ENCODE results near the gene DLGAP1.

DLGAP1 gene

GRCh38 chr18:4204438-4204720, 250.7 kb downstream of the DLGAP1 start:
- Histone ChIP-seq H3K4me3 (ENCODE audit: low read depth in 1 of 5, low read length in 5 of 5) (no peak overlapping the region), H3K36me3 (ENCODE audit: control insufficient read depth in 5 of 5, insufficient read depth in 5 of 5, low read length in 5 of 5) (no peaks in the 10 kb centered on the region), H3K27ac (ENCODE audit: low read depth, low read length) (no peak overlapping the region), H3K9me3 (ENCODE audit: control insufficient read depth in 5 of 5, low read length in 5 of 5) (no peaks in the 10 kb centered on the region), H3K4me1 (ENCODE audit: control insufficient read depth in 5 of 5, insufficient read depth in 5 of 5, low read length in 5 of 5) (peaks cover 0 to 3% (median 0%) of the 10 kb centered on the region in 5 donors), H3K27me3 (ENCODE audit: control insufficient read depth in 5 of 5, insufficient read depth in 4 of 5, low read length in 5 of 5) (no peaks in the 10 kb centered on the region), H3K9ac (ENCODE audit: low read length in 5 of 5) (no peak overlapping the region)

- Histone ChIP-seq H3K27ac (ENCODE audit: low read depth, low read length) (no peak overlapping the region), H3K9ac (ENCODE audit: low read length in 5 of 5) (no peak overlapping the region), H3K27me3 (ENCODE audit: control insufficient read depth in 5 of 5, insufficient read depth in 4 of 5, low read length in 5 of 5) (no peaks in the 10 kb centered on the region), H3K36me3 (ENCODE audit: control insufficient read depth in 5 of 5, insufficient read depth in 5 of 5, low read length in 5 of 5) (no peaks in the 10 kb centered on the region), H3K4me3 (ENCODE audit: low read depth in 1 of 5, low read length in 5 of 5) (no peak overlapping the region), H3K9me3 (ENCODE audit: control insufficient read depth in 5 of 5, low read length in 5 of 5) (no peaks in the 10 kb centered on the region), H3K4me1 (ENCODE audit: control insufficient read depth in 5 of 5, insufficient read depth in 5 of 5, low read length in 5 of 5) (peaks cover 0 to 3% (median 0%) of the 10 kb centered on the region in 5 donors)
Observed at GRCh38 chr18:4203568-4204437, 251.3 kb downstream of the DLGAP1 start.

GRCh38 chr18:4200399-4200798, 254.7 kb downstream of the DLGAP1 start:
- no peak overlapping the region for H3K9ac ChIP-seq (ENCODE audit: low read length in 5 of 5)
- H3K27ac ChIP-seq (ENCODE audit: low read depth, low read length): no peak overlapping the region
- no peaks in the 10 kb centered on the region for H3K9me3 ChIP-seq (ENCODE audit: control insufficient read depth in 5 of 5, low read length in 5 of 5)
- H3K36me3 ChIP-seq (ENCODE audit: control insufficient read depth in 5 of 5, insufficient read depth in 5 of 5, low read length in 5 of 5): no peaks in the 10 kb centered on the region
- no peaks in the 10 kb centered on the region for H3K27me3 ChIP-seq (ENCODE audit: control insufficient read depth in 5 of 5, insufficient read depth in 4 of 5, low read length in 5 of 5)
- no peak overlapping the region for H3K4me3 ChIP-seq (ENCODE audit: low read depth in 1 of 5, low read length in 5 of 5)
- peaks cover 0 to 3% (median 0%) of the 10 kb centered on the region in 5 donors for H3K4me1 ChIP-seq (ENCODE audit: control insufficient read depth in 5 of 5, insufficient read depth in 5 of 5, low read length in 5 of 5)

- Histone ChIP-seq H3K4me3 (ENCODE audit: low read depth in 1 of 5, low read length in 5 of 5) (no peak overlapping the region), H3K27ac (ENCODE audit: low read depth, low read length) (no peak overlapping the region), H3K9me3 (ENCODE audit: control insufficient read depth in 5 of 5, low read length in 5 of 5) (no peaks in the 10 kb centered on the region), H3K36me3 (ENCODE audit: control insufficient read depth in 5 of 5, insufficient read depth in 5 of 5, low read length in 5 of 5) (no peaks in the 10 kb centered on the region), H3K27me3 (ENCODE audit: control insufficient read depth in 5 of 5, insufficient read depth in 4 of 5, low read length in 5 of 5) (no peaks in the 10 kb centered on the region), H3K9ac (ENCODE audit: low read length in 5 of 5) (no peak overlapping the region), H3K4me1 (ENCODE audit: control insufficient read depth in 5 of 5, insufficient read depth in 5 of 5, low read length in 5 of 5) (peaks cover 0 to 3% (median 0%) of the 10 kb centered on the region in 5 donors)
Observed at GRCh38 chr18:4198956-4199355, 256.2 kb downstream of the DLGAP1 start.

- H3K27ac ChIP-seq (ENCODE audit: low read depth, low read length): no peak overlapping the region
- H3K9me3 ChIP-seq (ENCODE audit: control insufficient read depth in 5 of 5, low read length in 5 of 5): no peaks in the 10 kb centered on the region
- H3K27me3 ChIP-seq (ENCODE audit: control insufficient read depth in 5 of 5, insufficient read depth in 4 of 5, low read length in 5 of 5): no peaks in the 10 kb centered on the region
- no peaks in the 10 kb centered on the region for H3K4me1 ChIP-seq (ENCODE audit: control insufficient read depth in 5 of 5, insufficient read depth in 5 of 5, low read length in 5 of 5)
- no peak overlapping the region for H3K9ac ChIP-seq (ENCODE audit: low read length in 5 of 5)
- no peak overlapping the region for H3K4me3 ChIP-seq (ENCODE audit: low read depth in 1 of 5, low read length in 5 of 5)
- H3K36me3 ChIP-seq (ENCODE audit: control insufficient read depth in 5 of 5, insufficient read depth in 5 of 5, low read length in 5 of 5): no peaks in the 10 kb centered on the region
Observed at GRCh38 chr18:4196351-4196750, 258.8 kb downstream of the DLGAP1 start.

GRCh38 chr18:4193086-4193485, 262.0 kb downstream of the DLGAP1 start:
- Histone ChIP-seq H3K4me1 (ENCODE audit: control insufficient read depth in 5 of 5, insufficient read depth in 5 of 5, low read length in 5 of 5) (no peaks in the 10 kb centered on the region), H3K9ac (ENCODE audit: low read length in 5 of 5) (no peak overlapping the region), H3K4me3 (ENCODE audit: low read depth in 1 of 5, low read length in 5 of 5) (no peak overlapping the region), H3K27me3 (ENCODE audit: control insufficient read depth in 5 of 5, insufficient read depth in 4 of 5, low read length in 5 of 5) (no peaks in the 10 kb centered on the region), H3K36me3 (ENCODE audit: control insufficient read depth in 5 of 5, insufficient read depth in 5 of 5, low read length in 5 of 5) (no peaks in the 10 kb centered on the region), H3K27ac (ENCODE audit: low read depth, low read length) (no peak overlapping the region), H3K9me3 (ENCODE audit: control insufficient read depth in 5 of 5, low read length in 5 of 5) (no peaks in the 10 kb centered on the region)

GRCh38 chr18:4181882-4182568, 273.1 kb downstream of the DLGAP1 start:
- Histone ChIP-seq H3K4me3 (ENCODE audit: low read depth in 1 of 5, low read length in 5 of 5) (no peak overlapping the region), H3K9ac (ENCODE audit: low read length in 5 of 5) (no peak overlapping the region), H3K4me1 (ENCODE audit: control insufficient read depth in 5 of 5, insufficient read depth in 5 of 5, low read length in 5 of 5) (no peaks in the 10 kb centered on the region), H3K9me3 (ENCODE audit: control insufficient read depth in 5 of 5, low read length in 5 of 5) (peaks cover 0 to 5% (median 0%) of the 10 kb centered on the region in 5 donors), H3K27me3 (ENCODE audit: control insufficient read depth in 5 of 5, insufficient read depth in 4 of 5, low read length in 5 of 5) (no peaks in the 10 kb centered on the region), H3K27ac (ENCODE audit: low read depth, low read length) (no peak overlapping the region), H3K36me3 (ENCODE audit: control insufficient read depth in 5 of 5, insufficient read depth in 5 of 5, low read length in 5 of 5) (no peaks in the 10 kb centered on the region)

GRCh38 chr18:4181086-4181485, 274.0 kb downstream of the DLGAP1 start:
- Histone ChIP-seq H3K36me3 (ENCODE audit: control insufficient read depth in 5 of 5, insufficient read depth in 5 of 5, low read length in 5 of 5) (no peaks in the 10 kb centered on the region), H3K9me3 (ENCODE audit: control insufficient read depth in 5 of 5, low read length in 5 of 5) (peaks cover 0 to 5% (median 0%) of the 10 kb centered on the region in 5 donors), H3K27ac (ENCODE audit: low read depth, low read length) (no peak overlapping the region), H3K4me1 (ENCODE audit: control insufficient read depth in 5 of 5, insufficient read depth in 5 of 5, low read length in 5 of 5) (no peaks in the 10 kb centered on the region), H3K4me3 (ENCODE audit: low read depth in 1 of 5, low read length in 5 of 5) (no peak overlapping the region), H3K27me3 (ENCODE audit: control insufficient read depth in 5 of 5, insufficient read depth in 4 of 5, low read length in 5 of 5) (no peaks in the 10 kb centered on the region), H3K9ac (ENCODE audit: low read length in 5 of 5) (no peak overlapping the region)

GRCh38 chr18:4172196-4173100, 282.7 kb downstream of the DLGAP1 start:
- no peak overlapping the region for H3K27ac ChIP-seq (ENCODE audit: low read depth, low read length)
- H3K36me3 ChIP-seq (ENCODE audit: control insufficient read depth in 5 of 5, insufficient read depth in 5 of 5, low read length in 5 of 5): no peaks in the 10 kb centered on the region
- no peak overlapping the region for H3K9ac ChIP-seq (ENCODE audit: low read length in 5 of 5)
- H3K9me3 ChIP-seq (ENCODE audit: control insufficient read depth in 5 of 5, low read length in 5 of 5): no peaks in the 10 kb centered on the region
- no peaks in the 10 kb centered on the region for H3K27me3 ChIP-seq (ENCODE audit: control insufficient read depth in 5 of 5, insufficient read depth in 4 of 5, low read length in 5 of 5)
- no peaks in the 10 kb centered on the region for H3K4me1 ChIP-seq (ENCODE audit: control insufficient read depth in 5 of 5, insufficient read depth in 5 of 5, low read length in 5 of 5)
- H3K4me3 ChIP-seq (ENCODE audit: low read depth in 1 of 5, low read length in 5 of 5): no peak overlapping the region

- H3K9me3 ChIP-seq (ENCODE audit: control insufficient read depth in 5 of 5, low read length in 5 of 5): peaks cover 0 to 3% (median 0%) of the 10 kb centered on the region in 5 donors
- no peaks in the 10 kb centered on the region for H3K27me3 ChIP-seq (ENCODE audit: control insufficient read depth in 5 of 5, insufficient read depth in 4 of 5, low read length in 5 of 5)
- H3K27ac ChIP-seq (ENCODE audit: low read depth, low read length): no peak overlapping the region
- no peaks in the 10 kb centered on the region for H3K36me3 ChIP-seq (ENCODE audit: control insufficient read depth in 5 of 5, insufficient read depth in 5 of 5, low read length in 5 of 5)
- H3K4me3 ChIP-seq (ENCODE audit: low read depth in 1 of 5, low read length in 5 of 5): no peak overlapping the region
- H3K9ac ChIP-seq (ENCODE audit: low read length in 5 of 5): no peak overlapping the region
- H3K4me1 ChIP-seq (ENCODE audit: control insufficient read depth in 5 of 5, insufficient read depth in 5 of 5, low read length in 5 of 5): no peaks in the 10 kb centered on the region
Observed at GRCh38 chr18:4157352-4157751, 297.8 kb downstream of the DLGAP1 start.
